GM18517 (cell line): Measurements from ENCODE around the gene RARG.
"Not testable (repeated sequence)": the region's sequence is repeated elsewhere in the genome, so short reads cannot be mapped to it uniquely, and the experiment has no call there.

ENCODE experiments used
- ATAC-seq: cut with Tn5 transposase; IDR thresholded peaks from one replicate; pipeline ENCODE4 v1.9.1; 2021; ENCODE audit warnings: mild to moderate bottlenecking, moderate library complexity; ENCODE audit not compliant: unreplicated experiment

RARG gene

GRCh38 chr12:53173085-53173715 lies 58.8 kb downstream of the RARG start:
- no peak for ATAC-seq

DNA sequence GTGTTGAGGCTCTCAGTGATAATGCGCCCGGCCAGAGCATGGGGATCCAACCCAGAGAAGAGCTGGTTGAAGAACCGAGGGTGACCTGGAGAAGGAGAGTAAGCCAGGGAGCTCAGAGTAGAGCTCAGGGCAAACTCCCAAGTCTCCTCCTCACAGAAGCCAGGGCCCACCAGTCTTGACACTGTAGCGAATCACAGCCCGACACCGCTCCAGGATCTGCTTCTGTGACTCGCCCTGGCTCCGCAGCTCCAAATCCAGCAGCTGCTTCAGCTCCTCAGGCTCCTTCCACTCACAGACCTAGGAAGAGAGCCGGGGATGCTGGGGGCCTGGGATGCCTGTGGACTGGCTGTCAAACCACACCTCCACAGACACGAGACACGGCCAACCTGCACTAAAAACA lies 59.7 kb downstream of the RARG start:
- ATAC-seq = no peak

- no peak for ATAC-seq
Observed at GRCh38 chr12:53171725-53172329, 60.2 kb downstream of the RARG start.

GRCh38 chr12:53170876-53171724 lies 60.9 kb downstream of the RARG start:
- no peak for ATAC-seq

DNA sequence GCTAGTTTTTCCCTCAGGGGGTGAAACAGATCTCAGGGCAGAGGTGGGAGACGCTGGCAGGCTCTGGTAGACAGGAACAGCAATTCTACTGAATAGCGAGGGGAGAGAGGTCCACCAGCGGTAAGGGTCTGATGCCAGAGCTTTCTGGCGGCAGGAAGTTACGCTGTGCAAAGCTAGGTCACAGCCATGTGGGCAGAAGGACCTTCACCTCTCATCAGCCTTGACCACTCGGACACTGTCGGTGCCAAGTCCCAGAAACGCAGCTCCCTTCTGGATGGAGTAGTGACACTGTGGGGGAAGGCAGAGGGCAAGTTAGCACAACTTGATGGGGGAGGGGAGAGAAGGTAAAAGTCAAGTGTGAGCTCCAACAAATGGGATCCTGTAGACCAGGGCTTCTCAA lies 61.8 kb downstream of the RARG start:
- ATAC-seq = no peak

- no peak for ATAC-seq
Observed at GRCh38 chr12:53169644-53170043, 62.4 kb downstream of the RARG start.

DNA sequence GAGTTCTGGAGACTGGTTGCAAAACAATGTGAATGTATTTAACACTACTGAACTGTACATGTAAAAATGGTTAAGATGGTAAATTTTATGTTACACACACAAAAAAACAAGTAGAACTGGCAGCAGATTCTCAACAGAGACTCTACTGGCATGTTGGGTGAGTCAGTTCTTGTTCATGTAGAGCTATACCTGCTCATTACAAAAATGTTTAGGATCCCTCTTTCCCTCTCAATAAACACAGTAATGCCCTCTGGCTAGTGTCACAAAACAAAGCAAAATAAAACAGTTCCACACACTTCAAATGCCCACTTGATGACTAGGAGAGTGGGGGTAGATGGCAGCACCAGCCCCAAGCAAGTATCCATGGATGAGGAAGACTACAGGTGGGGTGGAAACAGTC lies 65.2 kb downstream of the RARG start:
- ATAC-seq = no peak

DNA sequence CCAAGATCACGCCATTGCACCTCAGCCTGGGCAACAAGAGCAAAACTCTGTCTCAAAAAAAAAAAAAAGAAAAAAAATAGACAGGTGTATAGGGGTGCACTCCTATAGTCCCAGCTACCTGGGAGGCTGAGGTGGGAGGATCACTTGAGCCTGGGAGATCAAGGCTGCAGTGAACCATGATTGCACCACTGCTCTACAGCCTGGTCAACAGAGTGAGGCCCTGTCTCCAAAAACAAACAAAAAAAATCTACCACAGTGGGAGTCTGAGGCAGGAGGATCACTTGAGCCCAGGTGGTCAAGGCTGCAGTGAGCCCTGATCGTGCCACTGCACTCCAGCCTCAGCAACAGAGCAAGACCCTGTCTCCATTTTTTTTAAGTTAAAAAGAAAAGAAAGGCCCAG lies 69.0 kb downstream of the RARG start:
- ATAC-seq = not testable (repeated sequence)

- no peak for ATAC-seq
Observed at GRCh38 chr12:53161119-53161911, 70.7 kb downstream of the RARG start.

GRCh38 chr12:53160673-53161072 lies 71.3 kb downstream of the RARG start:
- ATAC-seq = no peak
